Smooth muscle cell (in vitro differentiated cells): ENCODE results near the gene APOL1. TPM values are rescaled to one million over a fixed set of nuclear protein-coding genes. Genes with fewer than 3 reads are reported as not detected.

Source experiments
- DNase-seq: peaks from one replicate; lab custom pipeline; 2025; ENCODE audit not compliant: unreplicated experiment; lab: John Stamatoyannopoulos, UW
- H2AFZ ChIP-seq: fragments of 200-600 bp; sonication (generic); 2 replicates; pipeline ENCODE4 v1.6.0; 2016; ENCODE audit warnings: antibody characterized with exemption, low read depth, mild to moderate bottlenecking
- H3F3A ChIP-seq: fragments of 200-600 bp; sonication (generic); 2 replicates; pipeline ENCODE4 v1.6.0; 2017; ENCODE audit warnings: antibody characterized with exemption, low read depth
- H3K27ac ChIP-seq: fragments of 200-600 bp; sonication (generic); 2 replicates; pipeline ENCODE4 v1.5.1; 2016; ENCODE audit warnings: low read depth, mild to moderate bottlenecking
- H3K27me3 ChIP-seq: fragments of 200-600 bp; sonication (generic); 2 replicates; pipeline ENCODE4 v1.6.1; 2016; ENCODE audit warnings: low read depth, mild to moderate bottlenecking
- H3K36me3 ChIP-seq: fragments of 200-600 bp; sonication (generic); 2 replicates; pipeline ENCODE4 v1.5.1; 2016; ENCODE audit warnings: low read depth
- H3K4me1 ChIP-seq: fragments of 200-600 bp; sonication (generic); 2 replicates; pipeline ENCODE4 v1.5.1; 2016; ENCODE audit warnings: low read depth
- H3K4me2 ChIP-seq: fragments of 200-600 bp; sonication (generic); 2 replicates; pipeline ENCODE4 v1.6.0; 2016; ENCODE audit warnings: mild to moderate bottlenecking
- H3K4me3 ChIP-seq: fragments of 200-600 bp; sonication (generic); 2 replicates; pipeline ENCODE4 v1.5.1; 2016; ENCODE audit warnings: mild to moderate bottlenecking
- H3K79me2 ChIP-seq: fragments of 200-600 bp; sonication (generic); 2 replicates; pipeline ENCODE4 v1.6.0; 2016; ENCODE audit warnings: low read depth, mild to moderate bottlenecking
- H3K9ac ChIP-seq: fragments of 200-600 bp; sonication (generic); 2 replicates; pipeline ENCODE4 v1.6.0; 2016; ENCODE audit warnings: low read depth
- H3K9me3 ChIP-seq: fragments of 200-600 bp; sonication (generic); replicated peaks from 2 replicates; pipeline ENCODE4 v1.5.1; 2016; ENCODE audit warnings: low read depth
- H4K20me1 ChIP-seq: fragments of 200-600 bp; sonication (generic); 2 replicates; pipeline ENCODE4 v1.6.0; 2016; ENCODE audit warnings: low read depth
- WGBS: methylation state at CpG from one replicate; pipeline ENCODE4 v1.1.7; 2016; ENCODE audit warnings: low lambda C conversion rate; 5-methylcytosine and 5-hydroxymethylcytosine counted together
- polyA plus RNA-seq: library from polyadenylated mRNA; unstranded; fragments of >200 nt; fragmentation: Nextera tagmentation; extraction: Ambion mirVana; gene quantifications from 2 replicates; pipeline ENCODE4 v1.2.1, GENCODE V29; 2016
- total RNA-seq: library from RNA; depleted of rRNA; stranded (reverse); fragments of >200 nt; gene quantifications from 2 replicates; pipeline ENCODE4 v1.2.3, GENCODE V29; 2014
- TF ChIP-seq, protein P1 (sequence below): fragments of 200-600 bp; sonication (generic); IDR thresholded peaks from 2 replicates; pipeline ENCODE4 v1.5.1; 2017; ENCODE audit warnings: borderline replicate concordance, mild to moderate bottlenecking, antibody characterized with exemption; ENCODE audit not compliant: insufficient read depth, poor library complexity, severe bottlenecking

APOL1 gene
- total and polyA plus RNA-seq, 2 experiments from 2014 or later, result 0.62 TPM; not detected in 1

DNA sequence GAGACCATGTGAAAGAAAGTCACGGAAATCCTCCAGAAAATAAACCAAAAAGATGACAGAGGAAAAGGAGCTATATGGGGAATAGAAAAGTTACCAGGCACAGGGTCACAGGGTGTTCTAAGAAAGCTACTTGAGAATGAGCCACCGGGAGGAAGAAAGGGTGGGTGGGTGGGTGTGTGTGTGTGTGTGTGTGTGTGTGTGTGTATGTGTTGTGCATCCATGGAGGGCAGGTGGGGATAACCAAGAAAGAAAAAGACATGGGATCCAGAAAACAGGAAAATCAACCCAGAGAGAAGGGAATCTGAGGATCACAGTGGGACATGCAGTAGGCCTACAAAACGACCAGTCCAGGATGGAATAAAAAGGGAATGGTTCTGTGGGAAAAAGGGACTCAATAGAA, 17.3 kb upstream of the APOL1 start:
- Histone ChIP-seq H3K4me3 (no peak overlapping the region), H3K27me3 (no peaks in the 10 kb centered on the region), H3K4me1 (no peaks in the 10 kb centered on the region), H3F3A (no peaks in the 10 kb centered on the region), H3K9ac (no peak overlapping the region), H3K9me3 (no peaks in the 10 kb centered on the region), H3K4me2 (no peak overlapping the region), H3K79me2 (peaks cover 6% of the 10 kb centered on the region), H2AFZ (no peak overlapping the region), H3K27ac (no peak overlapping the region), H4K20me1 (peaks cover 5% of the 10 kb centered on the region), H3K36me3 (no peaks in the 10 kb centered on the region)
- no peak for DNase-seq
- 88% methylated on average over 3 of the region's 3 CpGs for WGBS
- TF ChIP-seq, protein P1, sequence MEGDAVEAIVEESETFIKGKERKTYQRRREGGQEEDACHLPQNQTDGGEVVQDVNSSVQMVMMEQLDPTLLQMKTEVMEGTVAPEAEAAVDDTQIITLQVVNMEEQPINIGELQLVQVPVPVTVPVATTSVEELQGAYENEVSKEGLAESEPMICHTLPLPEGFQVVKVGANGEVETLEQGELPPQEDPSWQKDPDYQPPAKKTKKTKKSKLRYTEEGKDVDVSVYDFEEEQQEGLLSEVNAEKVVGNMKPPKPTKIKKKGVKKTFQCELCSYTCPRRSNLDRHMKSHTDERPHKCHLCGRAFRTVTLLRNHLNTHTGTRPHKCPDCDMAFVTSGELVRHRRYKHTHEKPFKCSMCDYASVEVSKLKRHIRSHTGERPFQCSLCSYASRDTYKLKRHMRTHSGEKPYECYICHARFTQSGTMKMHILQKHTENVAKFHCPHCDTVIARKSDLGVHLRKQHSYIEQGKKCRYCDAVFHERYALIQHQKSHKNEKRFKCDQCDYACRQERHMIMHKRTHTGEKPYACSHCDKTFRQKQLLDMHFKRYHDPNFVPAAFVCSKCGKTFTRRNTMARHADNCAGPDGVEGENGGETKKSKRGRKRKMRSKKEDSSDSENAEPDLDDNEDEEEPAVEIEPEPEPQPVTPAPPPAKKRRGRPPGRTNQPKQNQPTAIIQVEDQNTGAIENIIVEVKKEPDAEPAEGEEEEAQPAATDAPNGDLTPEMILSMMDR, result no peak

DNA sequence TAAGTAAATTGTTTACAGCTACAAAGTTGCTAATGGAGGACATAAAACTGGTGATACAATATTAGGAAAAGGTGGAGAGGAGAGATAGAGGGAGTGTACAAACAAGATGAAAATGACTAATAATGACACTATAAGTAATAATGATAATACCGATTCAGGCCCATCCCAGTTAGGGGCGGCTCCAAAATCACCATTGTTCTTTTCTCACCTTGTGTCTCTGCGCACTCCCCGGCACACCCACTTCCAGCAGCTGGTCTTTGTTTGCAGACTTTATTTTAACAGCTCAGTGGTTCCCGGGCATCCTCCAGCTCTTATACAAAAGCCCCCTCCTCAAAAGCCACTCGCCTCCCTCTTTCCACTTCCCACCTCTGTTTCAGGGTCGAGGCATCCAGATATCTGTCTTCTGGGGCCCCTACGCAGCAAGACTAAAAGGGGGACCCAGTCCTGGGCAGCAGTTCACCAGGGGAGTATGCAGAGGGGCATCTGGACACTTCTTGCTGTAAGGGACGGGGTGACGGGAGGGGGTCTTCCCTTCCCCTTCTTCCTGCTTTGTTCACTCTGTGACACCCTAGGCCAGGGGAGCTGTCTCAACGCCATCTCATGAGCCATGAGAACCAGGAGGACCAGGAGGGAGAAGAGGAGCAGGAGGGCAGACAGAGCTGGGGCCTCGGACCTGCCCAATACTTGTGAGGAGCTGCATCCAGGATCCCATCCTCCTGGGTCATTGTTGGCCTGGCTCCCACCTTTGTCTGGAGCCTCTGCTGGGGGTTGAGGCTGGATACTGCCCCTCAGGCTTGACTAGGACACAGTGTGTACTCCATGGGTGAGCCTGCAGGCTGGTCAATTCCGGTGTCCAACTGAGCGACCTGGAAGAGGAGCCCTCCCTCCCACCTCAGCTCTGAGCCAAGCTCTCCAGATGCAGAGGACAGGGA, 16.3 kb upstream of the APOL1 start:
- TF ChIP-seq, protein P1, result no peak
- Histone ChIP-seq H2AFZ (no peak overlapping the region), H3K36me3 (no peaks in the 10 kb centered on the region), H3K27ac (no peak overlapping the region), H3K4me1 (no peaks in the 10 kb centered on the region), H3K4me3 (no peak overlapping the region), H3K79me2 (peaks cover 6% of the 10 kb centered on the region), H3F3A (no peaks in the 10 kb centered on the region), H3K9me3 (no peaks in the 10 kb centered on the region), H3K27me3 (no peaks in the 10 kb centered on the region), H4K20me1 (peaks cover 5% of the 10 kb centered on the region), H3K4me2 (no peak overlapping the region), H3K9ac (no peak overlapping the region)
- no peak for DNase-seq
- WGBS, result 97% methylated on average over 14 of the region's 14 CpGs

DNA sequence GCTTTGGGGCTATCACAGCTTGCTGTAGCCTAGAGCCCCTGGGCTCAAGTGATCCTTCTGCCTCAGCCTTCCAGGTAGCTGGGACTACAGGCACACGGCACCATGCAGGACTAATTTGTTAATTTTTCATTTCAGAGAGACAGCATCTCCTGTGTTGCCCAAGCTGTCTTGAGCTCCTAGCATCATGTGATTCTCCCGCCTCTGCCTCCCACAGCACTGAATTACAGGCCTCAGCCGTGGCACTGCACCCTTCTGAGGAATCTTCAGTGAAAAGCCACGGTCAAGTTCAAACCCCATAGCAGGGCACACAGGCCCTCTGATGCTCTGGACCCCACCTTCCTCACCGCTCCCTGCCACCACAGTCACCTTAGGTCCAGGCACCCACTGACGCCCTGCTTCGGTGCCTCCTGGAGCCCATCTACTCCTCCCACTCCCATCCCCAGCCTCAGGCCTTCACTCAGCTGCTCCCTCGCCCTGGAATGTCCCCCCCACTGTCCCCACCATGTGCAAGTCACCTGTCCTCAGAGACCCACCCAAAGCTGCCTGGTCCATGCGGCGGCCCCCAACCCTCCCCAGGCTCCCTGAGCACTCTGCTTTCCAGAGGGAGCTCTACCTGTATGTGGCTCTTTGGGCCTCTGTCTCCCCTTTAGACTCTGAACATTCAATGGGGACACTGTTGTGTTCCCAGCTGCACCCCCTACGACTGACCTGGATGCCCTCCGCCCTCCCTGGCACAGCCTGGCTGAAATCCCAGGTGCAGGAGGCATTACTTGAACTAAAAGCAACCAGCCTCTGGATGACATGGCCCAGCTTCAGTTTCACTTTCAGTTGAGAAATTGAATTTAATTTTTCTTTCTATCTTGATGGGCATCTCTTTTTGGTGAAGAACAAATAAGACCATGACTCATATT, 15.2 kb upstream of the APOL1 start:
- no peak overlapping the region for H3K27ac ChIP-seq
- H3K4me3 ChIP-seq, result peak overlapping the region; percentile 62
- H3K9ac ChIP-seq, result no peak overlapping the region
- H3K27me3 ChIP-seq, result no peaks in the 10 kb centered on the region
- TF ChIP-seq, protein P1, result no peak
- H4K20me1 ChIP-seq, result peaks cover 5% of the 10 kb centered on the region
- no peaks in the 10 kb centered on the region for H3K9me3 ChIP-seq
- 87% methylated on average over 12 of the region's 12 CpGs for WGBS
- no peaks in the 10 kb centered on the region for H3K4me1 ChIP-seq
- H3K4me2 ChIP-seq, result peak overlapping the region; percentile 86
- no peak for DNase-seq
- peaks cover 6% of the 10 kb centered on the region for H3K79me2 ChIP-seq
- no peaks in the 10 kb centered on the region for H3F3A ChIP-seq
- no peaks in the 10 kb centered on the region for H3K36me3 ChIP-seq
- H2AFZ ChIP-seq, result no peak overlapping the region
